ENCODE data around the gene RTRAF.

- TF ChIP-seq POLR2AphosphoS5 (IDR thresholded peaks at IDR 0.05; ENCODE audit: low read depth) (no peak), ETS1 (IDR thresholded peaks at IDR 0.05) (no peak), CTCF (conservative IDR thresholded peaks at IDR 0.05; ENCODE audit: low read depth in 2 of 2) (no peak), EZH2phosphoT487 (IDR thresholded peaks at IDR 0.05; ENCODE audit: unreplicated experiment) (no peak), JUNB (IDR thresholded peaks at IDR 0.05; ENCODE audit: unreplicated experiment) (no peak), EZH2 (IDR thresholded peaks at IDR 0.05; ENCODE audit: low read depth, unreplicated experiment) (no peak), ZNF114 (CRISPR knock-in tag; IDR thresholded peaks at IDR 0.05) (no peak), REST (IDR thresholded peaks at IDR 0.05; ENCODE audit: unreplicated experiment) (no peak), ZNF462 (CRISPR knock-in tag; IDR thresholded peaks at IDR 0.05) (no peak), NANOG (IDR thresholded peaks at IDR 0.05; ENCODE audit: borderline replicate concordance) (no peak), CREB1 (CRISPR knock-in tag; IDR thresholded peaks at IDR 0.05; ENCODE audit: low read depth) (no peak), ZNF331 (CRISPR knock-in tag; IDR thresholded peaks at IDR 0.05; ENCODE audit: low read depth) (no peak)
Measured at GRCh38 chr14:51972566-51972965, 16.8 kb upstream of the RTRAF start.
